ENCODE measurements around the gene ZNF592. TPM values are rescaled to one million over a fixed set of nuclear protein-coding genes. Genes with fewer than 3 reads are reported as not detected.

Gene ZNF592
- total and polyA plus RNA-seq, 9 of the 15 experiments (the other 6 are each of a cell fraction or from before 2014, with no cell fraction given), result 0.88 to 23.8 (median 7.4) TPM

- TF ChIP-seq POLR2B (IDR thresholded peaks at IDR 0.05; ENCODE audit: low read depth, partially characterized antibody) (peak; percentile 89), SIN3B (IDR thresholded peaks at IDR 0.05; ENCODE audit: low read depth) (peak; percentile 84; the same call in 1 of the 2 replicates), SAFB (IDR thresholded peaks at IDR 0.05; ENCODE audit: borderline replicate concordance, low read depth, low read length) (no peak), MBD2 (IDR thresholded peaks at IDR 0.05; ENCODE audit: borderline replicate concordance, low read depth) (peak; percentile 71; the same call in 1 of the 2 replicates), SP1 (CRISPR knock-in tag; IDR thresholded peaks at IDR 0.05) (peak; percentile 91), KHSRP (IDR thresholded peaks at IDR 0.05) (no peak), POU5F1 (IDR thresholded peaks at IDR 0.05; ENCODE audit: borderline replicate concordance, low read depth, low read length, partially characterized antibody) (no peak), MCM5 (IDR thresholded peaks at IDR 0.05; ENCODE audit: low read depth) (no peak), ZNF12 (CRISPR knock-in tag; IDR thresholded peaks at IDR 0.05) (0 out of 2 replicates have a peak, but pooled peaks have one; percentile 51), HMGXB4 (CRISPR knock-in tag; IDR thresholded peaks at IDR 0.05) (no peak), ZNF174 (CRISPR knock-in tag; IDR thresholded peaks at IDR 0.05) (no peak), RBBP5 (IDR thresholded peaks at IDR 0.05; ENCODE audit: borderline replicate concordance, insufficient read depth, low read length, poor library complexity, severe bottlenecking) (peak; percentile 96), ZNF77 (CRISPR knock-in tag; IDR thresholded peaks at IDR 0.05) (no peak), L3MBTL2 (IDR thresholded peaks at IDR 0.05) (peak; percentile 71), RFX5 (IDR thresholded peaks at IDR 0.05; ENCODE audit: low read depth, low read length) (no peak), FOXM1 (IDR thresholded peaks at IDR 0.05; ENCODE audit: low read depth) (no peak), FOXM1 (CRISPR knock-in tag; IDR thresholded peaks at IDR 0.05; ENCODE audit: low read depth) (no peak; the same call in 1 of the 2 replicates), ILK (tag; IDR thresholded peaks at IDR 0.05; ENCODE audit: borderline replicate concordance, low read depth) (no peak)
- TF ChIP-seq, protein P1, sequence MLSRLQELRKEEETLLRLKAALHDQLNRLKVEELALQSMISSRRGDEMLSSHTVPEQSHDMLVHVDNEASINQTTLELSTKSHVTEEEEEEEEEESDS (CRISPR knock-in tag; IDR thresholded peaks at IDR 0.05), result no peak
- TF ChIP-seq, protein P2, sequence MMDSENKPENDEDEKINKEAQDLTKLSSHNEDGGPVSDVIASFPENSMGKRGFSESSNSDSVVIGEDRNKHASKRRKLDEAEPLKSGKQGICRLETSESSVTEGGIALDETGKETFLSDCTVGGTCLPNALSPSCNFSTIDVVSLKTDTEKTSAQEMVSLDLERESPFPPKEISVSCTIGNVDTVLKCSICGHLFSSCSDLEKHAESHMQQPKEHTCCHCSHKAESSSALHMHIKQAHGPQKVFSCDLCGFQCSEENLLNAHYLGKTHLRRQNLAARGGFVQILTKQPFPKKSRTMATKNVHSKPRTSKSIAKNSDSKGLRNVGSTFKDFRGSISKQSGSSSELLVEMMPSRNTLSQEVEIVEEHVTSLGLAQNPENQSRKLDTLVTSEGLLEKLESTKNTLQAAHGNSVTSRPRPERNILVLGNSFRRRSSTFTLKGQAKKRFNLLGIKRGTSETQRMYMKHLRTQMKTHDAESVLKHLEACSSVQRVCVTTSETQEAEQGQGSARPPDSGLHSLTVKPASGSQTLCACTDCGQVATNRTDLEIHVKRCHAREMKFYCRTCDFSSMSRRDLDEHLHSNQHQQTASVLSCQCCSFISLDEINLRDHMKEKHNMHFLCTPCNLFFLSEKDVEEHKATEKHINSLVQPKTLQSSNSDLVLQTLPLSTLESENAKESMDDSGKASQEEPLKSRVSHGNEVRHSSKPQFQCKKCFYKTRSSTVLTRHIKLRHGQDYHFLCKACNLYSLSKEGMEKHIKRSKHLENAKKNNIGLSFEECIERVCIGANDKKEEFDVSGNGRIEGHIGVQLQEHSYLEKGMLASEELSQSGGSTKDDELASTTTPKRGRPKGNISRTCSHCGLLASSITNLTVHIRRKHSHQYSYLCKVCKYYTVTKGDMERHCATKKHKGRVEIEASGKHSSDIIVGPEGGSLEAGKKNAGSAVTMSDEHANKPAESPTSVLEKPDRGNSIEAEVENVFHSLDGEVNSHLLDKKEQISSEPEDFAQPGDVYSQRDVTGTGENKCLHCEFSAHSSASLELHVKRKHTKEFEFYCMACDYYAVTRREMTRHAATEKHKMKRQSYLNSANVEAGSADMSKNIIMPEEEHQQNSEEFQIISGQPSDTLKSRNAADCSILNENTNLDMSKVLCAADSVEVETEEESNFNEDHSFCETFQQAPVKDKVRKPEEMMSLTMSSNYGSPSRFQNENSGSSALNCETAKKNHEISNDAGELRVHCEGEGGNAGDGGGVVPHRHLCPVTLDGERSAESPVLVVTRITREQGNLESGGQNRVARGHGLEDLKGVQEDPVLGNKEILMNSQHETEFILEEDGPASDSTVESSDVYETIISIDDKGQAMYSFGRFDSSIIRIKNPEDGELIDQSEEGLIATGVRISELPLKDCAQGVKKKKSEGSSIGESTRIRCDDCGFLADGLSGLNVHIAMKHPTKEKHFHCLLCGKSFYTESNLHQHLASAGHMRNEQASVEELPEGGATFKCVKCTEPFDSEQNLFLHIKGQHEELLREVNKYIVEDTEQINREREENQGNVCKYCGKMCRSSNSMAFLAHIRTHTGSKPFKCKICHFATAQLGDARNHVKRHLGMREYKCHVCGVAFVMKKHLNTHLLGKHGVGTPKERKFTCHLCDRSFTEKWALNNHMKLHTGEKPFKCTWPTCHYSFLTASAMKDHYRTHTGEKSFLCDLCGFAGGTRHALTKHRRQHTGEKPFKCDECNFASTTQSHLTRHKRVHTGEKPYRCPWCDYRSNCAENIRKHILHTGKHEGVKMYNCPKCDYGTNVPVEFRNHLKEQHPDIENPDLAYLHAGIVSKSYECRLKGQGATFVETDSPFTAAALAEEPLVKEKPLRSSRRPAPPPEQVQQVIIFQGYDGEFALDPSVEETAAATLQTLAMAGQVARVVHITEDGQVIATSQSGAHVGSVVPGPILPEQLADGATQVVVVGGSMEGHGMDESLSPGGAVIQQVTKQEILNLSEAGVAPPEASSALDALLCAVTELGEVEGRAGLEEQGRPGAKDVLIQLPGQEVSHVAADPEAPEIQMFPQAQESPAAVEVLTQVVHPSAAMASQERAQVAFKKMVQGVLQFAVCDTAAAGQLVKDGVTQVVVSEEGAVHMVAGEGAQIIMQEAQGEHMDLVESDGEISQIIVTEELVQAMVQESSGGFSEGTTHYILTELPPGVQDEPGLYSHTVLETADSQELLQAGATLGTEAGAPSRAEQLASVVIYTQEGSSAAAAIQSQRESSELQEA (IDR thresholded peaks at IDR 0.05; ENCODE audit: low read depth), result no peak
Measured at GRCh38 chr15:84716036-84716732, 32.2 kb upstream of the ZNF592 start, which contains the start of gene SEC11A (continued).

All from K562 (cell line).